ENCODE measurements around the gene PPP4R2.
"Not testable (repeated sequence)": the region's sequence is repeated elsewhere in the genome, so short reads cannot be mapped to it uniquely, and the experiment has no call there.

Gene PPP4R2

DNA sequence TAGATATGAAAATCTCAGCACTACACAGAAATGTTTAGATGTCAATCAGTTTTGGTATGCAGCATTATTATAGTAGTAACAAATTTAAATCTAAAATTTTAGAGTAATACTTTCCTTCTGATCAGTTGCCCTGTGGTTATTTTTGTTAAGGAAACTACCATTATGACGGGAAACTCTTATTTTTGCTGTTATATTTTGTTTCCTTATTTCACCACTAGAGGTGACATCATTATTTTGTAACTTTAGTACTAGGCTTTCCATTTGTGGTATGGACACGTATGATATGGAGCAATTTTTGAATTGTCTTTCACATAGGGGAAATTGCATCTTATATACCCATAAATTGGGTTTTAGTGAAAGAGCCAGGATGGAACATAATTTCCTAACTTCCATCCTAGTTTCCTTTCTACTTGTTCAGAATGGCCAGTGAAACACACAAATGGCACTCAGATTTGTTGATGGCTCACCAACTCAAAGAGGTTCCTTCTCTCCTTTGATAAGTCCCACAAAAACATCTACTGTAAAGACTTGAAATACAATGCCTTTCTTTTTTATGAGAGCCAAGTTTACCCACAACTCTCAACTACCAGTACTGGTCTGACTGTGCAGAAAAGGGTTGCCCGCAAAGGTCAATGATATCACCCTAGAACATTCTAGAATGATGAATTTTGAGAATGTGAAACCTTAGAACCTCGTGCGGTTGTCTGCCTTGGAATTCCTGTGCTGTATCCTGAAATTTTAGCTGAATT, 19.4 kb upstream of the PPP4R2 start:
- DNase-seq: no peak

DNA sequence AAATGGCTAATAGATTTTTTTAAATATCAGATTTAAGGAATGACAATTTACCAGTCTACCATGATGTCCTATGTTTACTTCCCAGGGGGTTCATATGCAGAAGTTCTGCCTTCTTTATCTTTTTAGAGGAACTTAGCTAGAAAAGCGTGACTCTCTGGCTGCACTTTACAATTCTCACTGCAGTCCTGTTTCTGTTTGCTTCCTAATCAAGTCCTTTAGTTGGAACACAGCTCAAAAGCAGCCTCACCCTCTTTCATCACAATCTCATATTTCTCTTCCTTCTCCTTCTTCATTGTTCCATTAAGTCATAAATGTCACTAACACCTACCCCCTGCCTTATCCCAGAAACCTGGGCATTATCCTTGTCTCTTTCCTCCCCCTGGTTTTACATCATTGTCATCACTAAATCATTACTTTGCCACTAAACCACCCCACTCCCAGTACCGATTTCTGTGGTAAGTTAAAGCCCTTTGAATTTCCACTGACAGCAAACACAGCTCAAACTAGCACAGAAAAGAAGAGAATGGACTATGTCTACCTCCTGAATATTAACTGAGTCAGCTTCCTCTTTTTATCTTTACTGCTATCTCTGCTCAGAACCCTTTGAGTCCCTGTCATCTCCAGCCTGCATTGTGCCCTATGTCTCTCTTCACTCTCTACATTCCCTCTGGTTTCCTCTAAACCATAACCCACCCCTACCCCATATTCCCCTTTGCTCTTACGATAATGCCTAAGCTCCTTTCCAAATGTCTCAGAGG, 13.8 kb upstream of the PPP4R2 start:
- no peak for DNase-seq

- DNase-seq: no peak
Measured at GRCh38 chr3:72985576-72985975, 11.0 kb upstream of the PPP4R2 start.

DNA sequence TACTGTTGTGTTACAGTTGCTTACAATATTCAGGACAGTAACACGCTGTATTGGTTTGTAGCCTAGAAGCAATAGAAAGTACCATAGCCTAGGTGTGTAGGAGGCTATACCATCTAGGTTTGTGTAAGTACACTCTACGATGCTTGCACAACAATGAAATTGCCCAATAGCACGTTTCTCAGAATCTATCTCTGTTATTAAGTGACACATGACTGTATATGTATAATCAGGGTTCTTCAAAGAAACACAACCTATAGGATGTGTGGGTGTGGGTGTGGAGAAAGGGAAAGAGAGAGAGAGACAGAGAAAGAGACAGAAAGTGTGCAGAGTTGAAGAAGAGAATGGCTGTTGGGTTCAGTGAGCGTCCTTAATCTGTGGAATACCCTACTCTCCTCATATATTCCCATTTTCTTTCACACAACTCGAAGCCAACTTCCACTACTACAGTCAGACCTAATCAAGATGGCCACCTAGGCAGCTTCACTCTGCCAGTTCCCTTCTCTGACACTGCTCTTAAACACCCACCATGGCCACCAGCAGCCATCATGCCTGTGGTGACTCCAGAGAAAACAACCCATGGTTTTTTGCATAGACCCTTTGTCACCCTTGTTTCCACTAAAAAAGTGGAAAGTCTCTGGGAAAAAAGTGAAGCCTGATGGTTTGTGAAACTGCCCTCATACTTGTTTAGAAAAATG, 5.8 kb upstream of the PPP4R2 start:
- DNase-seq: no peak

DNA sequence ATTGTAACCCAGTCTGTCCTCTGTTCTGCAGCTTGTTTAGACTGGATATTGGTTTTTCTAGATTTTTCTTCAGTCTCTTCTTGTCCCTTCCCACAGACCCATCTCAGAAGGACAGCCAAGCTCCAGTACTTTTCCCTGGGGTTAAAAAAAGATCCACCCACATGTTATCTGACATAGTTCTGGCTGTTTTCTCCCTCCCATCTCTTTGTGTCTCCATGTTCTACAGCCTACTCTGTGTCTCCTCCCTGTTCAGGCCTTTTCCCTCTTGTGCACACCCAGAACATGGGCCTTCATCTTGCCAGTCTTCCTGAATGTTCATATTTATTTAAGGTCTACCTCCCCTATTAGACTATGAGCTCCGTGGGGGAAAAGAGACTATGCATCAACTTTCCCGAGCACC, 5.1 kb upstream of the PPP4R2 start:
- no peak for DNase-seq

GRCh38 chr3:72993391-72993790, 3.2 kb upstream of the PPP4R2 start:
- DNase-seq: no peak

DNA sequence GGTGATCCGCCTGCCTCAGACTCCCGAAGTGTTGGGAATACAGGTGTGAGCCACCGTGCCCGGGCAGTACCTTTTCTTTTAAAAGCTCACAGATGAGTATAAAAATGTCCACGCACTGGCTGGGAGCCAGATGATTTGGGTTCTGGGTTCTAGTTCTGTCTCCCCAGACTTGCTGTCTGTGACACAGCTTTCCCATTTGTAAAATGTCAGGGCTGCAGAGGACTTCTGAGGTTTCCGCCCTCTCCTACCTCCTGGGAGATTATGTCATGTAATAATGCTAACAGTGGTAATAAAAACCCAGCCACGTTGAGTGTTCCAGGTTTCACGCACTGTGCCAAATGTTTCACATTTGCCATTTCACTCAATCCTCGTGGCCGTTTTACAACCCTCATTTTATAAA, 1.3 kb upstream of the PPP4R2 start:
- DNase-seq: no peak

DNA sequence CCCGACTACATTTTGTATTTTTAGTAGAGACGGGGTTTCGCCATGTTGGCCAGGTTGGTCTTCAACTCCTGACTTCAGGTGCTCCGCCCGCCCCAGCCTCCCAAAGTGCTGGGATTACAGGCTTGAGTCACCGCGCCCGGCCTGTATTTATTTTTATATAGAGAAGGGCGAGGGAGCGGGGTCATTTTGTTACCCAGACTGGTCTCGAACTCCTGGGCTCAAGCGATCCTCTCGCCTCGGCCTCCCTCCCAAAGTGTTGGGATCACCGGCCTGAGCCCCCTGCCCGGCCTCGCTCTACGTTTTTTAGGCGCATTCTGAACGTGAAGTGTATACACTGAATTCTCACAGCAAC, 514 bp upstream of the PPP4R2 start:
- no peak for DNase-seq

GRCh38 chr3:72997421-72997961, 880 bp downstream of the PPP4R2 start:
- peak; percentile 15 for DNase-seq

DNA sequence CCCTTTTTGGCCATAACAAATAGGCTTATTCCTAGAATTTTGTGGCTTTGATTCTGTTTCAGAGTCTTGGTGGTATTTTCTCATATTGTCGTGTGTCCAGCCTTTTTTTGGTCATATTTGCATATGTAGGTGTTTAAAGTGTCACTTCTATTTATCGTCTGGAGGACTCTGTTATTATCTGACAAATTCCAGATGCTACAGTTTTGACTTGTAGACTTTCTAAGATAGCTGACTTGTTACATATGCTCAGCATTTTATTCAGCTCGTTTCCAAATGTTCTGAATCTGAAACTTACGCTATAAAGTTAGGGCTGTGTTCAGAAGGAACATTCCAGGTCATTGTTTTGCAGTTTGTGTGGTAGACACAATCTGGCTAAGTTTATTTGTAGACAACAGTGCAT, 1.9 kb downstream of the PPP4R2 start:
- no peak for DNase-seq

DNA sequence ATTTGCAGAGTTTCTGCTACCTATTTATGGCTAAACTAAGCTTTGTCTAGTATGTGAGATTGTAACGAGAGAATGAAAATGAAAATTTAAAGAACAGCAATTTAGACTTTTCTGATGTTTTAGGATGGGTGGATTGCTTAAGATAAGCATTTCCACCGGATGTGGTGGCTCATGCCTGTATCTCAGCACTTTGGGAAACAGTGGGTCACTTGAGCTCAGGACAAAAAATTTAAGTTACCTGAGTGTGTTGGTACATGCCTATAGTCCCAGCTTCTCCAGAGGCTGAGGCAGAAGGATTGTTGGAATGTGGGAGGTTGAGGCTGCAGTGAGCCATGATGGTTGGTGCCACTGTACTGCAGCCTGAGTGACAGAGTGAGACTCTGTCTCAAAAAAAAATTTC, 3.3 kb downstream of the PPP4R2 start:
- DNase-seq: no peak

DNA sequence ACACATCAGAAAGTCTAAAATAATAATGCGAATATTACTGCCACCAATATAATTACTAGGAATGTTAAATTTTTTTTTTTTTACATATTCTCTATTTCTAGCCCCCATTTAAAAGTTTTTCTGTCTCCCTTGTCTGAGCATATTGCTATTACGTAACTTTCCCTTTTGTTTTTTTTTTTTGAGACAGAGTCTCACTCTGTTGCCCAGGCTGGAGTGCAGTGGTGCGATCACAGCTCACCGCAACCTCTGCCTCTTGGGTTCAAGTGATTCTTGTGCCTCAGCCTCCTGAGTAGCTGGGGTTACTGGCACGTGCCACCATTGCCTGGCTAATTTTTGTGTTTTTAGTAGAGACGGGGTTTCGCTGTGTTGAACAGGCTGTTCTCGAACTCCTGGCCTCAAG, 6.4 kb downstream of the PPP4R2 start:
- DNase-seq: not testable (repeated sequence)

- no peak for DNase-seq
Measured at GRCh38 chr3:73004316-73004715, 7.7 kb downstream of the PPP4R2 start.

DNA sequence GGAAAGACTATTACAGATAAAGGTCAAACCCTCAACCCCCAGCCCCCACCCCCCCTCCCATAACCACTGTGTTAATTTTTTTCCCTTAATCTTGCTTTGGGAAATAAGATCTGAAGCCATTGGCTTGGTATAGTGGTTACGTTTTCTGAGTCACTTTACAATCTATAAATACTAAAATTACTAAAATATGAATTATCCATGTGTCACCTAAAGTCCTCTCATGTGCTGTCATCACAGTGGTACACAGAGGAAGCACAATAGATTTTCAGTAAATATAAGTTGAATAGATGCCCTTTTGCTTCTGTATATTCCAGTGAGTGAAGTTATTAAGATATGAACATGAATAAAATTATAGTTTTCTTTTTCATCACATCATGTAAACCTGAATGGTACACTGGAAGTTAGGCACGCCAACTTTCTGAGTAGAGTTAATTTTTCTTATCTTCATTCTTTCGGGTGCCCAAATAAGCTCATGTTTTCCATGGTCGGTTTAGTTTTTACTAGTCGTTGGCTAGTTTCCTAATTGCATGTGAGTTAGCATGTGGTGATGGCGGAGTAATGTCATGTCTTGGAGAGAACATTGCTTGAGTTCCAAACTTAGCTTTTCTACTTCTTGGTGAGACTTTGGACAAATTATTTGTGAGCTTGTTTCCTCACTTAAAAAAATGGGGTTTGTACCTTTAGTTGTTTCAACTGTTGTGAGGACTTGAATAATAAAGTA, 11.5 kb downstream of the PPP4R2 start:
- DNase-seq: no peak

GRCh38 chr3:73009008-73009407, 12.4 kb downstream of the PPP4R2 start:
- no peak for DNase-seq

GRCh38 chr3:73009750-73010149, 13.1 kb downstream of the PPP4R2 start:
- no peak for DNase-seq

GRCh38 chr3:73010158-73010557, 13.5 kb downstream of the PPP4R2 start:
- no peak for DNase-seq

GRCh38 chr3:73018298-73018697, 21.7 kb downstream of the PPP4R2 start:
- no peak for DNase-seq

DNA sequence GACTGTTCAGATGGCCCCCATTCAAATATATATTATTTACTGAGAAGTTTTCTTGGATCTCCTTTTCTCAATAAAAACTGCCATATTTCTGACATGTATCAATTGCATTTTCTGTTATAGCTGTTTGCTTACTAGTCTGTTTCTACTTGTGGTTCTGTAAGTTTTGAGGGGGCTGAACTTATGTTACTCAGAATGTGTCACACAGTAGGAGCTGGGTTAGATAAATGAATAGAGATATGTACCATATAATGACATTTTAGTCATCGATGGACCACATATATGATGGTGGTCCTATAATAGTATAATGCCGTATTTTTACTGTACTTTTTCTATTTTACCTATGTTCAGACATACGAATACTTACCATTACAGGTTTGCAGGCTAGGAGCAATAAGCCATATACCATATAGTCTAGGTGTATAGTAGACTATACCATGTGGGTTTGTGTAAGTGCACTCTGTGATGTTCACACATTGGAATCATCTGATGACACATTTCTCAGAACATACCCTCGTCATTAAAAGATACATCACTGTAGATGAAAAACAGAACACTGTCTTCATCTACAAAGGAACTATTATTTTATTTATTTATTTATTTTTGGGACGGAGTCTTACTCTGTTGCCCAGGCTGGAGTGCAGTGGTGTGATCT, 22.3 kb downstream of the PPP4R2 start:
- no peak for DNase-seq

GRCh38 chr3:73021301-73021835, 24.8 kb downstream of the PPP4R2 start:
- no peak for DNase-seq

GRCh38 chr3:73024836-73025235, 28.2 kb downstream of the PPP4R2 start:
- DNase-seq: no peak

- DNase-seq: no peak
Measured at GRCh38 chr3:73026111-73026759, 29.6 kb downstream of the PPP4R2 start.
